T follicular helper cell (primary cell): Measurements from ENCODE around the gene STAT6.
A peak's percentile ranks its signal among the peaks of the same experiment; 100 is the strongest.

Experiments
- DNase-seq: peaks from one replicate; pipeline ENCODE4 v3.0.0-alpha.2; 2020; ENCODE audit warnings: low read depth
- total RNA-seq, 2 experiments: gene quantifications; one replicate each; lab custom pipeline; 2026; lab: John Stamatoyannopoulos, UW

The STAT6 gene
- 312 to 442 reads per million in 2 experiments for total RNA-seq

- DNase-seq: peak; percentile 81
These were observed at the start of gene STAT6 for GRCh38 chr12:57111031-57111734. STAT6 (minus strand) TSS chr12:57111362; CDS start chr12:57108278, 3,084 bp downstream.

GRCh38 chr12:57160741-57161140, 49.6 kb upstream of the STAT6 start:
- no peak for DNase-seq

GRCh38 chr12:57160040-57160439, 48.9 kb upstream of the STAT6 start:
- no peak for DNase-seq

GRCh38 chr12:57159311-57159710, 48.1 kb upstream of the STAT6 start:
- DNase-seq: no peak

- no peak for DNase-seq
These were observed 47.5 kb upstream of the STAT6 start for GRCh38 chr12:57158665-57159064.

- DNase-seq: no peak
These were observed 47.0 kb upstream of the STAT6 start for GRCh38 chr12:57158186-57158585.

GRCh38 chr12:57157588-57158173, 46.5 kb upstream of the STAT6 start:
- no peak for DNase-seq

- no peak for DNase-seq
These were observed 45.7 kb upstream of the STAT6 start for GRCh38 chr12:57156701-57157403.

GRCh38 chr12:57154804-57155434, 43.8 kb upstream of the STAT6 start:
- no peak for DNase-seq

- DNase-seq: no peak
These were observed 42.9 kb upstream of the STAT6 start for GRCh38 chr12:57154076-57154475.

- no peak for DNase-seq
These were observed 42.3 kb upstream of the STAT6 start for GRCh38 chr12:57153415-57153997.

- DNase-seq: no peak
These were observed 41.5 kb upstream of the STAT6 start for GRCh38 chr12:57152639-57153038.

- no peak for DNase-seq
These were observed 40.8 kb upstream of the STAT6 start for GRCh38 chr12:57151741-57152630.

GRCh38 chr12:57150400-57151000, 39.3 kb upstream of the STAT6 start:
- DNase-seq: no peak

- DNase-seq: no peak
These were observed 38.2 kb upstream of the STAT6 start for GRCh38 chr12:57149245-57149900.

GRCh38 chr12:57148469-57149244, 37.5 kb upstream of the STAT6 start:
- DNase-seq: no peak

- DNase-seq: no peak
These were observed 36.1 kb upstream of the STAT6 start, which contains the start of gene LRP1-AS for GRCh38 chr12:57146961-57147944. LRP1-AS (minus strand) TSS chr12:57147619.

GRCh38 chr12:57146092-57146491, 34.9 kb upstream of the STAT6 start:
- DNase-seq: no peak
